ENCODE results near the gene RECK. TPM values are rescaled to one million over a fixed set of nuclear protein-coding genes. Genes with fewer than 3 reads are reported as not detected.

Gene RECK
- total RNA-seq, 1 donor, result 32.8 TPM

DNA sequence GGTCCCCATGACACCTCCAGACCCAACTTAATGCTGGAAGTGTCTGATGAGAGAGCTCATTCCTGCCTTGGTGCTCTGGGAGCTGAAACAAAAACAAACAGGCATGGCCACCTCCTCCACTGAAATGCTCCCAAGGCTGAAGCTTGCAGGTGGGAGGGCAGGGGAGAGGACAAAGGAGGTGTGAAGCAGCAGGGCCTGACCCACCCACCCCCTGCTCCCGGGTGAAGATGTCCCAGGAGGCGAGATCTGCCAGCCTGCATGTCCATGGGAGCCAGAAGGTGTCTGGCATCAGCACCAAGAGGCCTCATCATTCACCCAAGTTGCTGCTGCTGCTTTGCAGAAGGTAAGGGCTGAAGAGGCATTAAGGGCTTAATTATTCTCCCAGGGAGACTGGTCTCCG lies 128.3 kb downstream of the RECK start:
- no peak overlapping the region for H3K4me3 ChIP-seq (ENCODE audit: low read depth, low read length)
- no peak for DNase-seq (ENCODE audit: low read depth)
- TF ChIP-seq CTCF (IDR thresholded peaks at IDR 0.05; ENCODE audit: insufficient read depth, low read depth, low read length), result no peak

- no peak for DNase-seq (ENCODE audit: low read depth)
- TF ChIP-seq CTCF (IDR thresholded peaks at IDR 0.05; ENCODE audit: insufficient read depth, low read depth, low read length), result no peak
Measured at GRCh38 chr9:36165826-36166167, 129.1 kb downstream of the RECK start.

GRCh38 chr9:36166168-36166927 lies 129.6 kb downstream of the RECK start:
- peak; percentile 91 for DNase-seq (ENCODE audit: low read depth)
- TF ChIP-seq CTCF (IDR thresholded peaks at IDR 0.05; ENCODE audit: insufficient read depth, low read depth, low read length), result peak; percentile 81
- H3K4me3 ChIP-seq (ENCODE audit: low read depth, low read length), result peak overlapping the region; percentile 64

More at GRCh38 chr9:36165826-36166167, 129.1 kb downstream of the RECK start:
- peak overlapping the region; percentile 64 for H3K4me3 ChIP-seq (ENCODE audit: low read depth, low read length)

- TF ChIP-seq CTCF (IDR thresholded peaks at IDR 0.05; ENCODE audit: insufficient read depth, low read depth, low read length), result no peak
- no peak within 1 kb of the TSS for H3K4me3 ChIP-seq (ENCODE audit: low read depth, low read length)
- no peak for DNase-seq (ENCODE audit: low read depth)
Measured at GRCh38 chr9:36169166-36169565, 132.5 kb downstream of the RECK start, which contains the start of gene CCIN. TSS of gene CCIN (plus strand) at chr9:36169388. CDS start at chr9:36169503, 115 bp downstream.

DNA sequence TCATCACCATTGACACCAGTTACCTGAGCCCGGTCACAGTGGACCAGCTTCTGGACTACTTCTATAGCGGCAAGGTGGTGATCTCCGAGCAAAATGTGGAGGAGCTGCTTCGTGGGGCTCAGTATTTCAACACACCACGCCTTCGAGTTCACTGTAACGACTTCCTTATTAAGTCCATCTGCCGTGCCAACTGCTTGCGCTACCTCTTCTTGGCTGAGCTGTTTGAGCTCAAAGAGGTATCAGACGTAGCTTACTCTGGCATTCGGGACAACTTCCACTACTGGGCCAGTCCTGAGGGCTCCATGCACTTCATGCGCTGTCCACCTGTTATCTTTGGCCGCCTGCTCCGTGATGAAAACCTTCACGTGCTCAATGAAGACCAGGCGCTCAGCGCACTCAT lies 133.0 kb downstream of the RECK start:
- DNase-seq (ENCODE audit: low read depth), result no peak
- TF ChIP-seq CTCF (IDR thresholded peaks at IDR 0.05; ENCODE audit: insufficient read depth, low read depth, low read length), result no peak

GRCh38 chr9:36170531-36170930 lies 133.8 kb downstream of the RECK start:
- TF ChIP-seq CTCF (IDR thresholded peaks at IDR 0.05; ENCODE audit: insufficient read depth, low read depth, low read length), result no peak
- no peak overlapping the region for H3K4me3 ChIP-seq (ENCODE audit: low read depth, low read length)
- no peak for DNase-seq (ENCODE audit: low read depth)

More for the DNA sequence above, 133.0 kb downstream of the RECK start:
- no peak overlapping the region for H3K4me3 ChIP-seq (ENCODE audit: low read depth, low read length)

GRCh38 chr9:36173861-36174260 lies 137.1 kb downstream of the RECK start:
- no peak for TF ChIP-seq CTCF (IDR thresholded peaks at IDR 0.05; ENCODE audit: insufficient read depth, low read depth, low read length)
- H3K4me3 ChIP-seq (ENCODE audit: low read depth, low read length), result no peak overlapping the region
- DNase-seq (ENCODE audit: low read depth), result no peak
